ENCODE measurements around the gene AAK1.
"Not testable (repeated sequence)": the region's sequence is repeated elsewhere in the genome, so short reads cannot be mapped to it uniquely, and the experiment has no call there.

Gene AAK1

GRCh38 chr2:69615969-69616368 lies 27.6 kb downstream of the AAK1 start:
- H2AFZ ChIP-seq: no peak overlapping the region
- H3K4me2 ChIP-seq (ENCODE audit: low read length): no peak overlapping the region
- H3K36me3 ChIP-seq (ENCODE audit: control insufficient read depth, insufficient read depth, low read length): no peaks in the 10 kb centered on the region
- no peaks in the 10 kb centered on the region for H3K9me3 ChIP-seq (ENCODE audit: control insufficient read depth, low read length)
- H3K27me3 ChIP-seq (ENCODE audit: control insufficient read depth, insufficient read depth, low read length): no peaks in the 10 kb centered on the region
- H3K79me2 ChIP-seq: peaks cover 87% of the 10 kb centered on the region
- peak overlapping the region; percentile 58 for H3K27ac ChIP-seq
- no peak overlapping the region for H3K9ac ChIP-seq
- H3K4me3 ChIP-seq (ENCODE audit: low read depth, low read length): no peak overlapping the region
- H3K4me1 ChIP-seq: peaks cover 75% of the 10 kb centered on the region
- TF ChIP-seq CTCF (IDR thresholded peaks at IDR 0.05): no peak

- Histone ChIP-seq H3K4me2 (ENCODE audit: low read length) (no peak overlapping the region), H3K4me3 (ENCODE audit: low read depth, low read length) (no peak overlapping the region), H3K27me3 (ENCODE audit: control insufficient read depth, insufficient read depth, low read length) (no peaks in the 10 kb centered on the region), H3K36me3 (ENCODE audit: control insufficient read depth, insufficient read depth, low read length) (no peaks in the 10 kb centered on the region), H3K27ac (peak overlapping the region; percentile 58), H3K9ac (no peak overlapping the region), H2AFZ (no peak overlapping the region), H3K4me1 (peaks cover 67% of the 10 kb centered on the region), H3K79me2 (peaks cover 87% of the 10 kb centered on the region), H3K9me3 (ENCODE audit: control insufficient read depth, low read length) (no peaks in the 10 kb centered on the region)
- TF ChIP-seq CTCF (IDR thresholded peaks at IDR 0.05): no peak
Observed at GRCh38 chr2:69615078-69615625, 28.4 kb downstream of the AAK1 start.

GRCh38 chr2:69612707-69613106 lies 30.8 kb downstream of the AAK1 start:
- Histone ChIP-seq H2AFZ (no peak overlapping the region), H3K27ac (no peak overlapping the region), H3K4me3 (ENCODE audit: low read depth, low read length) (no peak overlapping the region), H3K36me3 (ENCODE audit: control insufficient read depth, insufficient read depth, low read length) (no peaks in the 10 kb centered on the region), H3K9me3 (ENCODE audit: control insufficient read depth, low read length) (no peaks in the 10 kb centered on the region), H3K9ac (no peak overlapping the region), H3K4me2 (ENCODE audit: low read length) (no peak overlapping the region), H3K4me1 (peaks cover 55% of the 10 kb centered on the region), H3K27me3 (ENCODE audit: control insufficient read depth, insufficient read depth, low read length) (no peaks in the 10 kb centered on the region), H3K79me2 (peaks cover 90% of the 10 kb centered on the region)
- TF ChIP-seq CTCF (IDR thresholded peaks at IDR 0.05): no peak

GRCh38 chr2:69612200-69612599 lies 31.3 kb downstream of the AAK1 start:
- H3K4me3 ChIP-seq (ENCODE audit: low read depth, low read length): no peak overlapping the region
- H3K27ac ChIP-seq: no peak overlapping the region
- peaks cover 90% of the 10 kb centered on the region for H3K79me2 ChIP-seq
- no peak for TF ChIP-seq CTCF (IDR thresholded peaks at IDR 0.05)
- H3K36me3 ChIP-seq (ENCODE audit: control insufficient read depth, insufficient read depth, low read length): no peaks in the 10 kb centered on the region
- H2AFZ ChIP-seq: no peak overlapping the region
- no peaks in the 10 kb centered on the region for H3K27me3 ChIP-seq (ENCODE audit: control insufficient read depth, insufficient read depth, low read length)
- peaks cover 55% of the 10 kb centered on the region for H3K4me1 ChIP-seq
- H3K9ac ChIP-seq: no peak overlapping the region
- H3K4me2 ChIP-seq (ENCODE audit: low read length): no peak overlapping the region
- no peaks in the 10 kb centered on the region for H3K9me3 ChIP-seq (ENCODE audit: control insufficient read depth, low read length)

GRCh38 chr2:69608109-69608508 lies 35.4 kb downstream of the AAK1 start:
- Histone ChIP-seq H3K36me3 (ENCODE audit: control insufficient read depth, insufficient read depth, low read length) (no peaks in the 10 kb centered on the region), H3K4me1 (peaks cover 46% of the 10 kb centered on the region), H3K9ac (no peak overlapping the region), H3K79me2 (peaks cover 83% of the 10 kb centered on the region), H3K4me3 (ENCODE audit: low read depth, low read length) (no peak overlapping the region), H3K9me3 (ENCODE audit: control insufficient read depth, low read length) (no peaks in the 10 kb centered on the region), H2AFZ (no peak overlapping the region), H3K27ac (no peak overlapping the region), H3K27me3 (ENCODE audit: control insufficient read depth, insufficient read depth, low read length) (no peaks in the 10 kb centered on the region), H3K4me2 (ENCODE audit: low read length) (peak overlapping the region; percentile 31)
- TF ChIP-seq CTCF (IDR thresholded peaks at IDR 0.05): no peak

- not testable (repeated sequence) for H3K4me3 ChIP-seq (ENCODE audit: low read depth, low read length); H2AFZ ChIP-seq; H3K27me3 ChIP-seq (ENCODE audit: control insufficient read depth, insufficient read depth, low read length); H3K9me3 ChIP-seq (ENCODE audit: control insufficient read depth, low read length); H3K4me2 ChIP-seq (ENCODE audit: low read length); H3K27ac ChIP-seq; H3K9ac ChIP-seq; H3K36me3 ChIP-seq (ENCODE audit: control insufficient read depth, insufficient read depth, low read length)
- Histone ChIP-seq H3K4me1 (peaks cover 41% of the 10 kb centered on the region), H3K79me2 (peaks cover 74% of the 10 kb centered on the region)
Observed at GRCh38 chr2:69606771-69607170, 36.8 kb downstream of the AAK1 start.

Data from parathyroid adenoma (tissue), 2 donors.